PC-3 (cell line): ENCODE measurements around the gene UEVLD.

Experiments used
- CTCF ChIP-seq: fragments of 300-600 bp; sonication (generic); conservative IDR thresholded peaks from 2 replicates; pipeline ENCODE4 v1.5.1; 2017; ENCODE audit warnings: antibody characterized with exemption, low read depth, mild to moderate bottlenecking, low read length
- EZH2 ChIP-seq: fragments of 300-600 bp; sonication (generic); IDR thresholded peaks from one replicate; pipeline ENCODE4 v1.6.1; 2017; ENCODE audit warnings: antibody characterized with exemption, mild to moderate bottlenecking, low read length; ENCODE audit not compliant: unreplicated experiment

- TF ChIP-seq CTCF: no peak
- TF ChIP-seq EZH2: no peak
These were observed 86.9 kb downstream of the UEVLD start for GRCh38 chr11:18501629-18502028.
